Fibroblast of skin of right quadriceps (primary cell): ENCODE results near the gene SLC16A5.
A peak's percentile ranks its signal among the peaks of the same experiment; 100 is the strongest.

Experiments used
- DNase-seq: peaks from one replicate; pipeline ENCODE4 v3.0.0-alpha.2; 2013

The SLC16A5 gene

DNA sequence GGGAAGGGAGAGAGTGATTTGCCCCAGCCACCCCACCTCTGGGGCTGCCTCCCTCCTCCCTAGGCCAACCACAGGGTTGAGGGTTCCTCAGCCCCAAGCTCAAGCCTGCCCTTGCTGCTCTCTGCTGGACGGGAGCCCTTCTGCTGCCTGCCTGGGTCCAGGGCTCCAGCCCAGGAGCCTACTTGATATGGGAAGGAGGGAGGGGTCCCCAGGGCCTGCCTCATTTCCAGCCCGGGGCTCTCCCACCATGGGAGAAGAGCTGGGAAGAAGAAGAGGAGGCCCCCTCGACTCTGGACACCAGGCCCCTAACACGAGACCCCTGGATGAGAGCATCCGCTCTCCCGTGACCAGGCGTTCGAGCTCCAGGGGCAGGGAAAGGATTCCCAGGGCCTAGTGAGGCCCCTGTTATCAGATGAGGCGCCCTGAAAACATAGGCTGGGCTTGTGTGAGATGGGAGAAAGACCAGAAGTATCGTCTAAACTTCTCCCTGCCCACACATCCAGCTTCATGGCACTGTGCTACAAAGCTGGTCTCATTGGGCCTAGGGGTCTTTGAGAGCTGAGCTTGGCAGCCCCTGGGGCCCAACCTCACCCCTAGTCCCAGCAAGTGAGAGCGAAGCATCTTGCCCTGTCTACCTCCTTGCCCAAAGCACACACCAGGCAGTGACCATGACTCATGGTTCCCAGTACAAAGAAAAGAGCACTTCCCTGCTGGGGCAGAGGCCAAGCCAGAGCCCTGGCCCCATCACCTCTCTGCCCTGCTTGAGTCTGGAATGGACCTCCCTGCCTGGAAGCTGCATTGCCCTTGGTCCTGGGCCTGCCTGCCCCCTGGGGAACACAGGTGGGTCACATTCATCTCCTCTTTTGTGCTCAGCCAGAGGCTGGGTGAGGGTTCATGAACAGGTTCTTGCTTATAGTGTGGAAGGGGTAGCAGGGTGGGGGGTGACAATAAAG is 987 bp downstream of the SLC16A5 start:
- DNase-seq, result no peak

GRCh38 chr17:75090871-75091854 is 3.4 kb downstream of the SLC16A5 start:
- DNase-seq, result no peak

DNA sequence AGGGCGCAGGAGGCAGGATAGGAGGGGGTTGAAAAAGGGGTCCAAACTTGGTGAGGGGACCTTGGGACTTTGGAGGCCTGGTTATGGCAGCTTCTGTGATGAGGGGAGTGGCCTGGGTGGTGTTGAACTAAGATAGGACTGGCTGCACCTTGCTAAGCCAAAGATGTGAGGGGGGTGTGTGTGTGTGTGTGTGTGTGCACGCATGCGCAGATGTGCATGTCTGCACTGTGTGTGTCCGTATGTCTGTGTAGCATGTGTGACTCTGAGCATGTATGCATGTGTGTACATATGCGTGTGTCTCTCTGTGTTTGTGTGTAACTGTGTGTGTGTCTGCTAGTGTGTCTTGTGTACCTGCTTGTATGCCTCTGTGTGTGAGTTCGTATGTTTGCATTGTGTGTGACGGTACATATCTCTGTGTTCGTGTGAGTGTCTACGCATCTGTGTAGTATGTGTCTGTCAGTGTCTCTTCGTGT is 4.1 kb downstream of the SLC16A5 start:
- no peak for DNase-seq

DNA sequence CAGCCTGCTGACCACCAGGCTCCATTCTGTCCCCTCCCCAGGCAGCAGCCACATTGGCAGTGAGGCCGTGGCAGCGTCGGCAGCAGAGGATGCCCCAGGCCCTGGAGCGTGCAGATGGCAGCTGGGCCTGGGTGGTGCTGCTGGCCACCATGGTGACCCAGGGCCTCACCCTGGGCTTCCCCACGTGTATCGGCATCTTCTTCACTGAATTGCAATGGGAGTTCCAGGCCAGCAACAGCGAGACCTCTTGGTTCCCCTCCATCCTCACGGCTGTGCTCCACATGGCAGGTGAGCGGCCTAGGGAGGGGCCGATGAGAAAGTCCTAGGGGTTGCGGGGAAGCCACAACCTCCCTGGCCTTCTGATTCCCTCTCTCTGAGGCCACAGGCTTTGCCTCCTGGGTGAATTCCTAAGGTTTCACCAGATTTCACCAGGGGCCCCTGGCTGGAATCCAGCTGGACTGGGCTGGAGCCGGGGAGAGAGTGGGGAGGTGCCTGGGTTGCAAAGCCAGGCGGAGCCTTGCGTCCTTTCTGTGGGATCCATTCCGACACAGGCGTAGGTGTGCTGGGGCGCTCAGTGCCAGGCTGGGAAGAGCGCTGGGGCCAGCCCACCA is 5.9 kb downstream of the SLC16A5 start:
- DNase-seq, result no peak

DNA sequence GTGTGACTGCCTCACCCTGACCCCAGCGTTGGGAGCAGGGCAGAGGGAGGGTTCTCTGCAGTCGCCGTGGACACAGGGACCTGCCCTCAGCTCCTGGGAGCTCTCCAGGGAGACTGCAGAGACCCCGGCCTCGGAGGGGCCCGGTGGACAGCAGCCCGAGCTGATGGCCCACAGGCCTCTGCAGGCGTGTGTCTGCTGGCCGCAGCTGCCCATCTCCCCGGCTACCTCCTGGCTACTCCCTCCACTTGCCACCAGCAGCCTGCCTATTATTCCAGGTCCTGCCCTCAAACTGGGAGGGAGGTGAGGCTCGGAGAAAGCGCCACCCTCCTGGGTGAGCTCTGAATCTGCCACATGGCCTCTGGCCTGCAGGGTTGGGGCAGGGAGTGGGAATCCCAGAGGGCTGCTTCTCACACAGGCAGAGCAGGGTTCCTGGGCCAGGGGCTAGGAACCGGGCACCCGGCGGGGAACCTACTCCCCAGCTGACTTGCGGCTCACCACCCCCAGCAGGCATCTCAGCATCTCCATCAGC is 7.2 kb downstream of the SLC16A5 start:
- no peak for DNase-seq

DNA sequence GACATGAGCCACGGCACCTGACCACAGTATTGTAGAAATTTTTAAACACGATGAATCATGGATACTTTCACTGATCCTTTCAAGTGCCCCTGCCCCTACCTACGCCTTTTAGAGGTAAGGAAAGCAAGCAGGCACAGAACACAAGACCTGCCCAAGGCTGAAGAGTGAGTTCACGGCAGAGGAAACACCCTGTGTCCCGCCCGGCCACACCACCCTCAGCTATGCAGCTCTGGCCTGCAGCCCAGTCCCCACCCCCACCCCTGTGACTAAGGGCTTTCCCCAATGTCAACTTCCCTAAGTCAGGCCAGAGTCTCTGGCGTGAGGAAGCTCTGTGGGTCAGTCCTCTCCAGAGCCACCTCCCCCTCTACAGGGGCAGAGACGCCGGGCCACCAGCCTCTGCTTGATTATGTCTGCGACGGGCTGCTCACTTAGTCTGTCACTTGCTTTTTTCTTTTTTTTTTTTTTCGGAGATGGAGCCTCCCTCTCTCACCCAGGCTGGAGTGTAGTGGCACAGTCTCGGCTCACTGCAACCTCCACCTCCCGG is 8.4 kb downstream of the SLC16A5 start:
- peak; percentile 65 for DNase-seq

DNA sequence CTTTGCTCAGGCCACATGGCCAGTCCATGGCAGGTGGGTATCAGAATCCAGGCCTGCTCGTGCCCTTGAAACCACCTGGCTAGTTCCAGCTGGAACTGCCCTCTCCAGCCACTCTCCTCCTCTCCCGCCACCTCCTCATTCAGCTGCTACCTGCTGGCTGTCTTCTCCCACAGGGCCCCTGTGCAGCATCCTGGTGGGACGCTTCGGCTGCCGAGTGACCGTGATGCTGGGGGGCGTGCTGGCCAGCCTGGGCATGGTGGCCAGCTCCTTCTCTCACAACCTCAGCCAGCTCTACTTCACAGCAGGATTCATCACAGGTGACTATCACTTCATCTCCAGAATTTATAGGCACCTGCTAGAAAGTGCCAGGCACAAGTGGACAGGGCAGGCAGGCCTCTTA is 10.1 kb downstream of the SLC16A5 start:
- no peak for DNase-seq

GRCh38 chr17:75098861-75099260 is 11.1 kb downstream of the SLC16A5 start:
- DNase-seq, result no peak

- DNase-seq, result no peak
These were observed 12.3 kb downstream of the SLC16A5 start for GRCh38 chr17:75099881-75100595.

DNA sequence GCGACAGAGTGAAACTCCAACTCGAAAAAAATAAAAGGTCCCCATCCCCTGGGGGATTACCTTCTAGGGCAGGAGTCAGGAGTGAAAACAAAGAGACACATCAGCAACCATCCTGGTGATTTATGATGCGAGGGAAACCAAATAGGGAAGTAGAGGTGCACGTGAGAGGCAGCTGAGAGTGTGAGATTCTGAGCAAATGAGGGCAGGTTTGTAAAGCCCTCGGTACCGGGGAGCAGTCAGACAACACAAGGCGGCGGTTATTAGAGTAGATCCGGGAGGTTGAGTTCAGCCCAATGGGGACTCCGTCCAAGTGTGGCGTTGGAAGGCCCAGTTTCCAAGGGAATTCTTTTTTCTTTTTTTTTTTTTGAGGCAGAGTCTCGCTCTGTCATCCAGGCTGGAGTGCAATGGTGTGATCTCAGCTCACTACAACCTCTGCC is 14.6 kb downstream of the SLC16A5 start:
- no peak for DNase-seq

- DNase-seq, result no peak
These were observed 16.1 kb downstream of the SLC16A5 start for GRCh38 chr17:75103601-75104554.

DNA sequence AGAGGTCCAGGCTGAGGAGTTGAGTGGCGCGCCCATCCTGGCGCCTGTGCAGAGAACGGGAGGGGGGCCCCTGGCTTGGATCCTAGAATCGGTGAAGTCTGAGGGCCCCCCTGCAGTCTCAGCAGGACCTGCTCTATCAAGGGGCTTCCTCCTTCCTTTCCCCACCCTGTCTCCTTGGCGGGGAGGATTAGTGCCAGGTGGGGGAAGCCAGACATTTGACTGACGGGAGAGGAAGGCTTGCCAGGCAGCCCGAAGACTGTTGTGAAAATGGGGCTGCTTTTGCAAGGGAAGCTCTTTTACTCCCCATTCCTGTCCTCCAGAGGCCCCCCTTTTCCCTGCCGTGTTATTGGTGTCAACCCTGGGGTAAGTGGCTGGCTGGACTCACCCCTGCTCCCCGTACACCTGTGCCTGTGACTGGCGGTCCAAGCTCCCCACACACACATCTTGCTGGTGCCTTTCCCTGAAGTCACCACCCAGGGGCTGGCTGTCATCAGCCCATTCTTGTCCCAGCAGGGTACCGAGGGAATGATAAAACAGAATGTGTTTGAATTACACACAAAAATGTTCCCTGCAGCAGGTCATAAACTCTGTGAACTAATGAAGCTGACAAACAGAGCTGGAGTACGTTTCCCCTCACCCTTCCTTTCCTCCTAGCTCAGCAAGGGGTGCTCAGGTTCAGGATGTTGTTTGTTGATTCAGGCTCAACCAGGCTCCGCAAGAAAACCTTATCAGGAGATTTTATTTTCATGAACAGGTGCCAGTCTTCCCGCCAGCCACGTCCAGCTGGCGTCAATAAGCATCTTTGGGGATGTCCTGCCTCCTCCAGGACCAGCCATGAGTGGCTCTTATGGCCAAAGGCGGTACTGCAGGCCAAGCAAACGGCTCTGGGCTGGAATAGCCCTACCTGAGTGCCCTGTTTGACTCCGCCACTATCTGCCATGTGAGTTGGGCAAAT is 17.6 kb downstream of the SLC16A5 start:
- DNase-seq, result no peak

DNA sequence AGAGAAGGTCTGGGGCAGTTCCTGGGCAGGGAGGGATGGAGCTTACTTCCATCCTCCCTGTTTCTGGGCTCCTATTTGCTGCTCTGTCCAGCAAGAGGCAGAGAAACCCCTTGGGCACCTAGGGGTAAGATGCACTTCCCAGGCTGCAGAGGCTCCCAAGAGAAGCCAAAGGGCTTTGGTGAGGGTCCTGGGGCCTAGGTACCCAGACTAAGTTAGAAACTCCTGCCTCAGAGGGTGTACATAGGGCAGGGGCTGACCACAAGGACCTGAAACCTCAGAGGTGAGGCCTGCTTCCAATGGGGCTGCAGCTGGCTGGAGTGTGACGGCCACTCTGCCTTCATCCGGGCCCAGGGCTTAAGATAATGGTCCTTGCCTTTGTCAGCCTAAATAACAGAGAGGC is 20.4 kb downstream of the SLC16A5 start:
- no peak for DNase-seq

GRCh38 chr17:75109046-75109406 is 21.3 kb downstream of the SLC16A5 start:
- no peak for DNase-seq

GRCh38 chr17:75109407-75110233 is 21.9 kb downstream of the SLC16A5 start, which contains the start of gene ARMC7:
ARMC7 (plus strand) TSS chr17:75109969; CDS start chr17:75110289, 320 bp downstream.
- peak; percentile 76 for DNase-seq

DNA sequence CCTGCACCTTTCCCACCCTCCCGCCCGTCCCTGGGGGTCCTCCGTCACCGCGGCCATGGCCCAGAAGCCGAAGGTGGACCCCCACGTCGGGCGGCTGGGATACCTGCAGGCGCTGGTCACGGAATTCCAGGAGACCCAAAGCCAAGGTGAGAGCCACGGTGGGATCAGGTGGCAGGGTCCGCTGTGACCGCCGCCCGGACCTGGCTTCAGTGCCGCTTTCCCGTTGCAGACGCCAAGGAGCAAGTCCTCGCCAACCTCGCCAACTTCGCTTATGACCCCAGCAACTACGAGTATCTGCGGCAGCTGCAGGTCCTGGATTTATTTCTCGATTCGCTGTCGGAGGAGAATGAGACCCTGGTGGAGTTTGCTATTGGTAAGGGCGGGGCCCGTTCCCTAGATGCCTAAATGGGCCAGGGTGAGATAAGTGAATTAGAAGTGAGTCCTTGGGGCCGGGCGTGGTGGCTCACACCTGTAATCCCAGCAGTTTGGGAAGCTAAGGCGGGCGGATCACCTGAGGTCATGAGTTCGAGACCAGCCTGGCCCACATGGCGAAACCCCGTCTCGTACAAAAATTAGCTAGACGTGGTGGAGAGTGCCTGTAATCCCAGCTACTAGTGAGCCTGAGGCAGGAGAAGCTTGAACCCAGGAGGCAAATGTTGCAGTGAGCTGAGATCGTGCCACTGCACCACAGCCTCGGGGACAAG is 22.6 kb downstream of the SLC16A5 start:
- no peak for DNase-seq

GRCh38 chr17:75111777-75112335 is 24.1 kb downstream of the SLC16A5 start:
- DNase-seq, result no peak
